SU-DHL-6 (cell line): ENCODE results near the gene PLXND1.

Experiments
- CTCF ChIP-seq: fragments of 200-600 bp; sonication (generic); IDR thresholded peaks from one replicate; pipeline ENCODE4 v1.5.1; 2017; ENCODE audit warnings: antibody characterized with exemption, mild to moderate bottlenecking, low read length, moderate library complexity; ENCODE audit not compliant: insufficient read depth, poor library complexity, severe bottlenecking
- EZH2phosphoT487 ChIP-seq: fragments of 200-600 bp; sonication (generic), shearing (Covaris generic); conservative IDR thresholded peaks from 2 replicates; pipeline ENCODE4 v1.6.1; 2018; ENCODE audit warnings: mild to moderate bottlenecking, antibody characterized with exemption, low read length, moderate library complexity, mixed read lengths

- TF ChIP-seq CTCF: no peak
- TF ChIP-seq EZH2phosphoT487: no peak
Observed at GRCh38 chr3:129514563-129514962, 91.9 kb downstream of the PLXND1 start.
